GM19193 (cell line): ENCODE data around the gene PIANP.

Experiments
- POLR2A ChIP-seq: IDR thresholded peaks from 4 replicates; pipeline ENCODE4 v1.6.1; 2011; ENCODE audit not compliant: insufficient read depth, insufficient read length; ENCODE audit errors: extremely low read depth

The PIANP gene

DNA sequence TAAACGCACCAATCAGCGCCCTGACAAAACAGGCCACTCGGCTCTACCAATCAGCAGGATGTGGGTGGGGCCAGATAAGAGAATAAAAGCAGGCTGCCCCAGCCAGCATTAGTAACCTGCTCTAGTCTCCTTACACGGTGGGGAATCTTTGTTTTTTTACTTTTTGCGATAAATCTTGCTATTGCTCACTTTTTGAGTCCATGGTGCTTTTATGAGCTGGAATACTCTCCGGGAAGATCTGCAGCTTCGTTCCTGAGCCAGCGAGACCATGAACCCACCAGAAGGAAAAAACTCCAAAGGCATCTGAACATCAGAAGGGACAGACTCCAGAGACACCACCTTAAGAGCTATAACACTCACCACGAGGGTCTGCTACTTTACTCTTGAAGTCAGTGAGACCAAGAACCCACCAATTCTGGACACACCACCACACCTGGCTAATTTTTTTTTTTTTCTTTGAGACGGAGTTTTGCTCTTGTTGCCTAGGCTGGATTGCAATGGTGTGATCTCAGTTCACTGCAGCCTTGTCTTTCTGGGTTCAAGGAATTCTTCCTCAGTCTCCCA is 16.3 kb upstream of the PIANP start:
- TF ChIP-seq POLR2A, result no peak

DNA sequence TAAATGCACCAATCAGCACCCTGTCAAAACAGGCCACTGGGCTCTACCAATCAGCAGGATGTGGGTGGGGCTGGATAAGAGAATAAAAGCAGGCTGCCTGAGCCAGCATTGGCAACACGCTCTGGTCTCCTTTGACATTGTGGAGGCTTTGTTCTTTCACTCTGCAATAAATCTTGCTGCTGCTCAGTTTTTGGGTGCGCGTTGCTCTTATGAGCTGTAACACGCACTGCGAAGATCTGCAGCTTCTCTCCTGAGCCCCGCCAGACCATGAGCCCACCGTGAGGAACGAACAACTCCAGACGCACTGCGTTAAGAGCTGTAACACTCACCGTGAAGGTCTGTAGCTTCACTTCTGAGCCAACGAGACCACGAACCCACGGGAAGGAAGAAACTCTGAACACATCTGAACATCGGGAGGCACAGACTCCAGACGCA is 8.4 kb upstream of the PIANP start:
- TF ChIP-seq POLR2A, result no peak

DNA sequence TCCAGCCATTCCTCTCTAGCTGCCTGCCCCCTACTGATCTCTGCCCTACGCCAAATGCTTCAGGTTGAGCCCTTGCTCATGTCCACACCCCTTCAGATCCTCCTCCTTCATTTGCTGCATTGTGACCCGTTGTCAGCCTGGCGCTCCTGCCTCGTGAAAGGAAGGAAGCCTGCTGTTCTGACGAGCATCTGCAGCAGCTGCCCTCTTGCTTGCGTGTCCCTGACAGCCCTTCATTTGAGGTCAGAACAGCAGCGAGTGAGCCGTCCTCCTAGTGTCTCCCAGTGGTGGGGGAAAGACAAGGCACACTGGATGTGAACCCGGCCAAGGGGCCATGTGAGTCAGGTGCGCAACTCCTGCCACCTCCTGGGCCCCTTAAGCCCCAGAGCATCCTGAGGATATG is 3.0 kb upstream of the PIANP start:
- TF ChIP-seq POLR2A, result no peak

DNA sequence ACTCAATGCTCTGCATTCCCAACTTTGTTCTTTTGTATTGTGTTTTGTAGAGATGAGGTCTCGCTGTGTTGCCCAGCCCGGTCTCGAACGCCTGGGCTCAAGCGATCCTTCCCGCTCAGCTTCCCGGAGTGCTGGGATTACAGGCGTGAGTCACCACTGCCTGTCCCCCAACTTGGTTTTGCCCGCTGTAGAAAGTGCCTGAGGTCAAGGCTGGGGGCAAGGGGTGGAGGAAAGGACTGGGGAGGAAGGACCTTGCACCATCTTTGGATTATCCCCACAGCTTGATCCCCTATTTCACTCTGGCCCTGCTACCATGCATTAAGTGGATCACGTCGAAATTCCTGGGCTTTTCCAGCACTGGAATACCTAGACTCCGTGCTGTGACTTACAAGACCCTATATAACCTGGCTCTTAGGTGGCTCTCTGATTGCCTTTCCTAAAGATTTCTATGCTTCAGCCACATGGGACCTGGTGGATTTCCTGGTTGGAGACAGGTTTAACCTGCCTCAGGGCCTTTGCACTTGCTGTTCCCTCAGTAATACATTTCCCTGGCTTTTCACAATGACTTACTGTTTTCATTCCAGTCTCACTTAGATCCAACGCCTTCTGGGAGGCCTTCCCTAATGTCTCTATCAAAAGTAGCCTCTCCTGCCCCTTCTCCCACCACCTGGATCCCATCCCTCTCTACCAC is 608 bp upstream of the PIANP start:
- no peak for TF ChIP-seq POLR2A

DNA sequence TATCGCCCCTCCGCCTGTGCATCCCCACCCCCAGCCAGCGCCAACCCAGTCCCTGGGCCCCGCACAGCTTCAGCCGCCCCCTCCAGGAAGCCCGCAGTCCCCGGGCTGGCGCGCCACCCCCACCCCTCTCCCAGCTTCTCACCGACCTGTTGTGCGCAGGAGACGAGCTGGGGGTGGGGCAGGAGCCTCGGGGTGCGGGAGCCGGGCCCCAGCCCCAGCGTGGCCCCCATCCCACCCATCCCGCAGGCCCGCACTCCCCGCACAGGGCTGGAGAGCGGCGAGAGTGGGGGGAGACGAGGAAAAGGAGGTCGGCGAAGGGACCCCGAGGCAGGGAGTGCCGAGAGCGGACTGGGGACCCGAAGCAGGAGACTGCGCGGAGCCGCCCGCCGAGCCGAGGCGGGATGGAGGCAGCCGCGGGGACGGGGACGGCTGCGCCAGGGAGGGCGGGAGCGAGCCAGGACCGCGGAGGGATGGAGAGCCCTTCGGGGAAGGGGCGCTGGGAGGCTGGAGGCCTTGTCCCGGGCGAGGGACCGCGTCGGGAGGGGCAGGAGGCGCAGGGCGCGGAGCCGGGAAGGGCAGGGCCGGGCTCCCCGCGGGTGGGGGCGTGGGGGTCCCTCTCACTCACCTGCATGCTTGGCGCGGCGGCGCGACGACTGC is 498 bp downstream of the PIANP start:
- TF ChIP-seq POLR2A, result no peak

DNA sequence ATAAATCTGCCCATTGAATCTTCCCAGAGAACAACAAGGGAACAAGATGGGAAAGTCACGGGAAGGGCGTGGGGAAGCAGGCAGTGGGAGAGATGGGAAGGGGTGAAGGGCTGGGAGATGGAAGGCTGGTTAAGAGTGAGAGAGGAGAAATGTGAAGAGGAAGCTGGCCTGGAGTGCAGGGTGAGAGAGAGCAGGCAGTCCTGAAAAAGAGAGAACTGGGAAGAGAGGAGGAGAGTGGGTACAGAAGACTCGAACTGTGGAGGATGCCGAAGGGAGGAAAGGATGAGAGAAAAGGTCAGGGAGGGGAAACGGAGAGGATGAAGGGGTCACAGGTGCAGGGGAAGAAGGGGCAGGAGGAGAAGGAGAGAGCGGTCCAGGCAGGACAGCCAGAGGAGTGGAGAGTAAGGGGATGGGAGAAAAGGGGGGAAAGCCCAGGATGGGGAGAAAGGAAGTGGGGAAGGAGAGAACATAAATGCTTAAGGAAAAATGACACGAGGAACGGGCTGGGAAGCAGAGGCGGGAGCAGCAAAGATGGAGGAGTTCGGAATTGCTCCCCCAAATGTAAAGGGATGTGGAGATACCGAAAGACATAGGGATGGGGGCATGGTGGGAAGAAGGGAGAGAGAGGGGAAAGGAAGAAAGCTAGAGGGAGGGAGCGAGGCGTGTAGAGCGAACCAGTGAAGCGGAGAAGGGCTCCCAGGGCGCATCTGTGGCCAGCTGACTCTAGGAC is 1.2 kb downstream of the PIANP start:
- TF ChIP-seq POLR2A, result no peak

DNA sequence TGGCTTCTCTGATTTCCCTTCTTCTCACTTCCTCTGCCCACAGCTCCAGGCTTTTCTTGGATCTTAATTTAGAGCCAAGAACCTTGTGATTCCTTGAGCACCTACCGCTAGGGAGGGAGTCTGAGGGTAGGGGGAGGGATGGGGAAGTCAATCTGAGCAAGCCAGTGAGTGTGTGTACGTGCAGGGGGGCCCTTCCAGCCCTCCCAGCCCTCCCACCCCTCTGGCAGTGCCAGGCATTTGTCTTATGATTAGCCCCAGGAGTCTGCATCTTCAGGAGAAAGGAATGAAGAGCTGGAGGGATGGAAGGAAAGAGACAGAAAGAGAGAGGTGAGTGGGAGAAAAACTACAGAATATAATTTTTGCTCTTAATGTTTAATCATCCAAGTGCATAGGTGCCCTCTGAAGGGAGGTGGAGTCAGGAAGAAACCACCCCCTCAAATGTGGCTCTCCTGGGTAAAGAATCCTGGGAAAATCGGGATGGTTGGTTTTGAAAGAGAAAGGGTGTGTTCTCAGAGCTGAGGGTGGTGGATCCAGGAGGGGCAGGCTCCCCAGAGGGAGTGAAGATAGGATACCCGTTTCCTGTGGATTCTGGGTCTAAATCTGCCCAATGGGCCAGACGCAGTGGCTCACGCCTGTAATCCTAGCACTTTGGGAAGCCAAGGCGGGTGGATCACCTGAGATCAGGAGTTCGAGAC is 2.1 kb downstream of the PIANP start:
- TF ChIP-seq POLR2A, result no peak

DNA sequence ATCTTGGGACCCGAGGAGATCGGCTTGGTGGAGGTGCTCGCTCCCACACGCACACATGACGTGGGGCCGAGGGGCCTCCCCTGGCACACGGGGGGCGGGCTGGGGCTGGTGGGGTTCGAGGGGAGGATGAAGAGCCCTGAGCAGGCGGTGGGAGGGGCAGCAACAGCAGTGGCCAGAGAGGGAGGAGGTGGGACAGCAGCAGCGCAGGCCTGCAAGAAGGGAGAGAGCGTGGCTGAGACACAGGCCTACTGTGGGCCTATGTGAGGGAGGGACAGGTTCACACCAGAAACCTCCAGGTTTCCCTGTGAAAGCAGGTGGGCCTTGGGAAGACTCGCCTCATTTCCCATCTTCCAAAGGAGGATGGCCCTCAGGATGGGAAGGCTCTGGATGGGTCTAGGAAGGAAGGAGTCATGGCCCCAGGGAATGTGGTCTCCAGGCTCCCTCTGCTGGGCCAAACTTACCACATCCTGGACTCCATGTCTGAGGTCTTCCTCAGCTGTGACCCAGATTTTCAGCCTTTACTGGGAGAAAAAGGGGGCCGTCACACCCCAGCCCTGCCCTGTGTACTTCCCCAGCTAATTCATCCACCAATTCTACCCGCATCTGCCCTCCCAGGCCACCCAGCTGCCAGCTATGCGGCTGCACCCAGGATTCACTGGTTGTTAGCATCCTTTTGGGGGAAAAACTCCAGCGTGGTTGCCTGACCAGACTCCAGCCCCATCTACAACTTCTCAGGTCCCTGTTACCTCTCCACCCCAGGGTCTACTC is 2.8 kb downstream of the PIANP start:
- TF ChIP-seq POLR2A, result no peak

DNA sequence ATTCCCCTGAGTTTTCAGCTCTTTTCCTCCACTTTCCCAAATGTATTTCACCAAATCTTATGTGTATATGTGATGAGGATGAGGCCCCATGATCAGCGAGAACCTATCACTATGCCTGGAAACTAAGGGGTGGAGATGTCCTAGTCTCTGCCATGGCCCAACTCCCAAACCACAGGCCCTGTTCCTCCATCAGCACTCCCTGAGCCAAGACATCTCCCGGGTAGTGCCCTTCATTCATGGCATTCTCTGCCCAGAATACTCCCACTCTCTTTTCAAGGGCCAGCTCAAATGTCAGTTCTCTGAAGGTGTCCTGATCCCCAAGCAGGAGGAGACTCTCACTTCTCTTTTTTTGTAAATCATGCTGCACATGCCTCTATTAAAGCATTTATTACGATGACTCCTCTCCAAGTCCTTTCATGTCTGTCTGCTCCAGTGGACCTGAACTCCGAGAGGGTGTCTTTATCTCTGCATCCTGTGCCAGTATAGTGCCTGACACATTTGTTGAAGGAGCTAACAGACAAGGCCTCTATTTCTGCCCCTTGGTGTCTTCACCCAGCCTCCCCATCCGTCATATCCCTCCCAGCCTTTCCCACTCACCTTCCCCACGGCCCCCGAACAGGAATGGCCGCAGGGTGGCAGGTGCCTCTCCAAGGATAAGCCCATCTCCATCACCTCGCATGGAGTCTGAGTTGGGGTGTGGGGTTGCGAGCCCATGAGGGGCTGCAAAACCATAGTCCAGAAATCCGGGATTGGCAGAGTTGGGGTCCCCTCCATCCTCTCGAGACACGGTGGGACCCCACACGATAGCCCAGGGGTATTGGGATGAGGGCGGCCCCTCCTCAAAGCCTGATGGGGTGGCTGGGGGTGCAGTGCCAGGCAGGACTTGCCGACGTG is 3.7 kb downstream of the PIANP start:
- TF ChIP-seq POLR2A, result no peak

DNA sequence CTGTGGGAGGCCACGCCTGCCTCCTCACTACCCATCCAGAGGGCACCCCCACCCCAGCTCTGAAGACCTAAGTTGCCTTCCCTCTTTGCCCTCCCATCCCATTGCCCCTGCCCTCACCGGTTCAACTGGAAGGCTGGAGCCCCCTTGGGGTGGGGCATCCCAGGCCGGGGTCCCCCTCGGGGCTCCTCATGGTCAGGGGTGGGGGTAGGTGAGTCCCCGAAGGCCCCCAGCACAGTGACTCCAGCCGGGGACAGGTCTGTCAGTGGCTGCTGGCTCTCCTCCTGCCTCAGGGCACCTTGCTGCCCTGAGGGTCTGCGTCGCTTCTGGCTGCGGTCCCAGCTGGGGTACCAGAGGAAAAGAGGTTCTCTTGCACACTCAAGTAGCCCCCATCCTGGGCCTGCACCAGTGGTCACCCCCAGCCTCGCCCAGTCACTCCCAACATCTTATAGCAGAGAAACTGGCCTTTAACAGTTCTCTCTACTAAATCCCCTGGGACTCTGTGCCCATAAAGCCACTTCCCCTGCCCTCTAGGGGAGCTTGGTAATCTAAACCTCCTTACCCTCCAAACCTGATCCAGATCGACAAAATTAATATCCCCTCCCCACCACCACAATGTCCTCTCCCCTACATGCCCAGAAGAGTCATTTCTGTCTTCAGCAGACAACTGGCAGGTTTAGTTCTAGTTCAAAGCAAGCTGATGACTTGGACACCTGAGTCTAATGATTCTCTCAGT is 5.1 kb downstream of the PIANP start:
- no peak for TF ChIP-seq POLR2A

DNA sequence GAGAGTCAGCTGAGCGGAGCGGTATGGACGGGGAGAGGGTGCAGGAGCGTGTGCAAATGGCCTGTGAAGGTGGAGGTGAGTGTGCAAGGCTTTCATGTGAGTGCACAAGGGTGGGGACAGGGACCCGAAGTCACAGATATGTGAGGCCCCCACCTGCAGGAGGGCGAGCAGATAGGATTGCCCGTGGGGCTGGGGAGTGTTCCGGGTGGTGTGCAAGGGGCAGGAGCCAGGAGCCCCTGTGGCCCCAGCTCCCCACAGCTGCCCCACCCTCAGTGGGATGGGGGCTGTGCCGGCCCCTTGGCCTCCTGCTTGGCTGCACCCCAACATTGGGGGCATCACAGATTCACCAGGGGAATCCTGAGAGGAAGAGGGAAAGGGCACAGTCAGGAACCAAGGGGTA is 5.9 kb downstream of the PIANP start:
- TF ChIP-seq POLR2A, result no peak

DNA sequence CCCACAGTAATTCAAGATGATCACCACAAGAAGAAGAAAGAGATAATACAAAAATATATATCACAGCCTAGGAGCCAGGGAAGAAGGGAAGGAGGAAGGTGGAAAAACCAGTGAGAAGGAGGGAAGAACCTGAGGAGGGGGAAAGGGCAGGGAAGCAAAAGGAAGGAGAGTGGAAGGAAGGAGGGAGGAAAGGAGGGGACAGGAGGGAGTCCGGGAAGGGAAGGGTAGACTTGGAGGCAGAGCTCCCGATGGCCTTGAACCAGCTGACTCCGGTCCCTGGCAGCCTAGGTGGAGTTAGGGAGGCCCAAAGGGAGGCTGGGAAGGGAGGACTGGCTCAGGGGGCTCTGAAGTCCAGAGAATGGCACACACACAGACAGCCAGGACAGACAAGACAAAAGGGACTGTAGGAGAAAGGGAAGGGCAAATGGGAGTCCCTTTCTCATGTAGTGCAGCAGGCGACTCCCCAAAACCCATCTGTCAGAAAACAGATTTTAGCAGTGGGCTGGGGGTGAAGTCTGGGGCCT is 6.7 kb downstream of the PIANP start:
- no peak for TF ChIP-seq POLR2A
